NCI-H2227 (cell line): ENCODE measurements around the gene STPG3.
A peak's percentile ranks its signal among the peaks of the same experiment; 100 is the strongest.

Source experiments
- DNase-seq: peaks from one replicate; lab custom pipeline; 2025; ENCODE audit not compliant: unreplicated experiment; lab: John Stamatoyannopoulos, UW

STPG3 gene

DNA sequence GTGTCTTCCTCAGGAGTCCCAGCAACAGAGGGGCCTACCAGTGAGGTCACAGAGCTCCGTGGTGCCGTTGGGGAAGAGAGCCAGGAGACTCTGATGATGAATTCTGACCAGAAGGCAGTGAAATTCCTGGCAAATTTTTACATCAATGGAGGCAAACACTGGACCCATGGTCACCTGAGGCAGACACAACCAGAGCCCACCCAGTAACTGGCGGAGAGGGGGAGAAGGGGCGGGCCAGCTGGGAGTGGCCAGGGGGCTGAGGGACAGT, at the start of gene STPG3:
Gene STPG3 (plus strand): TSS at position 93 of the 268 bp plus-strand sequence. CDS start 1 bp downstream, at position 94.
- DNase-seq: no peak

- DNase-seq: no peak
Measured at GRCh38 chr9:137202966-137203365, 48.1 kb upstream of the STPG3 start.

GRCh38 chr9:137204731-137205125, 46.4 kb upstream of the STPG3 start:
- DNase-seq: no peak

- peak; percentile 90 for DNase-seq
Measured at GRCh38 chr9:137205126-137206069, 45.7 kb upstream of the STPG3 start, which contains the start of the genes NDOR1 and TMEM203. Gene NDOR1, plus strand, starts transcription at chr9:137205700. Its CDS starts 78 bp downstream, at chr9:137205778. Gene TMEM203, minus strand, starts transcription at chr9:137205648. Its CDS starts 234 bp downstream, at chr9:137205414.

- no peak for DNase-seq
Measured at GRCh38 chr9:137206602-137207001, 44.5 kb upstream of the STPG3 start.

DNA sequence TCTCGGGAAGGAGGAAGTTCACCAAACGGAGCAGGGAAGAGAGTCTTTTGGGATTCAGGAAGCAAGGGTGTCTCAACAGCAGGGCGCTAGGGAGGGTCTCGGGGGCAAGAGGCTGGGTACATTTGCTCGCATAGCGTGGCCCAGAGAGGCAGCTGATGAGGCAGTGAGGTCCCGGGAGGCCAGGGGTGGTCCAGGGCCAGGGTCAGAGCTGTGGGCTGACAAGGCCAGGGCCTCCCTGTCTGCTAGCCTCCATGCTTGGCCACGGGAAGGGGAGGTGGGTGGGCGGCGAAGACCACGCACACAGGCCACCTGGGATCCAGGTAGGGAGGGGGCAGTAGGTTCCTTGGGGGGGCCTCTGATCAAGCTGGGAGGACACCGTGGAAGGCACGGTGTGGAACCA, 39.6 kb upstream of the STPG3 start:
- no peak for DNase-seq

GRCh38 chr9:137212520-137212919, 38.6 kb upstream of the STPG3 start:
- no peak for DNase-seq

GRCh38 chr9:137213160-137214060, 37.7 kb upstream of the STPG3 start:
- DNase-seq: no peak

- no peak for DNase-seq
Measured at GRCh38 chr9:137214620-137215019, 36.5 kb upstream of the STPG3 start.

- DNase-seq: no peak
Measured at GRCh38 chr9:137215196-137215986, 35.7 kb upstream of the STPG3 start.

DNA sequence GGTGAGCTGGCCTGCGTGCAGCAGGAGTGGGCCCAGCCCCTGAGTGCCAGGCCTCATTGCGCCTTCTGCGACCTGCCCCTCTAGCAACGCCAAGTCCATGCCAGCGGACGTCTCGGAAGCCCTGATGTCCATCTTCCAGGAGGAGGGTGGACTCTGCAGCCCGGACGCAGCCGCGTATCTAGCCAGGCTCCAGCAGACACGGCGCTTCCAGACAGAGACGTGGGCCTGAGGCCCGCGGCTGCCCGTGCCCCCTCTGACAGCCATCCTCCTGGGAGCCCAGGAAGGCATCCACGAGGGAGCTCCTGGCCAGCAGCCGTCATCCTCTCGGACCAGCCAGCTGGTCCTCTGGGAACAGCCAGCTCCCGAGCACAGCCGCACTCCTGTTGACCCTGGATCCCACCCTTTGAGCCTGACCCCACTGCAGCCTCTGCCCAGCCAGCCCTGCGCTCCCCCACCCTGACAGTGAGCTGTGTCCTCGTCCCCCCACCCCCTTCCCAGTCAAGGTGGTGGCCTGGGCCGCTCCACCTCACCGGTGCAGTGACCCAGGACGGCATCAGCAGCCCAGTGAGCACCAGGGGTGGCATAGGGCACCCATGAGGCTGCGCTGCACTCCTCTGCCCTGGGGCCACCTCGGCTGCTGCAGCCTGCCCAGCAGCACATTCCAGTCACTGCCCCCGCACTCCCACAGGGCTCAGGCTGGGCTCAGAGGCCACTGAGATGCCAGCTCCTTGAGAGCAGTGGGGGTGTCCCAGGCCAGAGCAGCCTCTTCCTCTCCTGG, 34.7 kb upstream of the STPG3 start:
- DNase-seq: no peak

GRCh38 chr9:137217276-137218211, 33.5 kb upstream of the STPG3 start:
- DNase-seq: peak; percentile 84

DNA sequence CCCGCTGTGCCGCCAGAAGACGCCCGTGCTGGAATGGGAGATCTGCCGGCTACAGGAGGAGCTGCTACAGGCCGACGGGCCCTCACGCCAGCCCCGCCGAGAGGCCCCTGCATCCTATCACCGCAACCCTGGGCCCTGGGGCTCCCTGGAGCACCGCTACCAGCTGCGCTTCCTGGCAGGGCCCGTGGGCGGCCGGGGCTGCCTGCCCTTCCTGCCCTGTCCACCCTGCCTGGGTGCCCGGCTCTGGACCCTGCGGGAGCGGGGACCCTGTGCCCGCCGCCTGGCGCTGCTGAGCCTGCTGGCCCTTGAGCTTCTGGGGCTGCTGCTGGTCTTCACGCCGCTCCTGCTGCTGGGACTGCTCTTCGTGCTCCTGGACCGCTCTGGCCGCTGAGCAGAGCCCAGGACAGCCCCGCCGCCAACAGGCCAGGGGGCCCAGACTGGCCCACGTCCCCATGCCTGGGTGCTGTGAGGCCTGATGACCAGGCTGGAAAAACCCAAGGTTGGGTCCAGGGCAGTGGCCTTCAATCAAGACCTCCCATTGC, 32.8 kb upstream of the STPG3 start:
- DNase-seq: no peak

DNA sequence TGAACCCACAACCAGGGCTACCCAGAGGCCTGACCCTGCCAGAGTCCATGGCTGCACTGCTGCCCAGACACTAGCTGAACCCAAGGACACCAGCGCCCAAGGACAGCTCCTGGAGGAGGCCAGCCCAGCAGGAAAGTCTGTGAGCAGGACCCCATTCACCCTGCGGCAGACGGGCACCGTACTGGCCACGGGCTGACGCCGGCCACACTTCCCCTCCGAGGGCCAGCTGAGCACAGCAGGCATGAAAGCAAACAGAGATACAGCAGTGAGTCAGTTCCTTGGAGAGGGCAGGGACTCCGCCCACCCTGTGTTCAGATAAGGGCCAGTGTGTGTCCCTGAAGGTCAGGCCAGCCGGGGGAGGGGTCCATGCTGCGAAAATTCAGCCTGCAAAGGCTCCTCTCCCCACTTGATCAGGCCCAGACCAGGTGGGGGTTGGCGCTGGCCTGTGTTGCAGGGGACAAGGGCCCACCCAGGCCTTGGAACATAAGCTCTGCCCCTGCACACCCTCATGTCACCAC, 32.3 kb upstream of the STPG3 start:
- no peak for DNase-seq

GRCh38 chr9:137219757-137220316, 31.2 kb upstream of the STPG3 start:
- no peak for DNase-seq

DNA sequence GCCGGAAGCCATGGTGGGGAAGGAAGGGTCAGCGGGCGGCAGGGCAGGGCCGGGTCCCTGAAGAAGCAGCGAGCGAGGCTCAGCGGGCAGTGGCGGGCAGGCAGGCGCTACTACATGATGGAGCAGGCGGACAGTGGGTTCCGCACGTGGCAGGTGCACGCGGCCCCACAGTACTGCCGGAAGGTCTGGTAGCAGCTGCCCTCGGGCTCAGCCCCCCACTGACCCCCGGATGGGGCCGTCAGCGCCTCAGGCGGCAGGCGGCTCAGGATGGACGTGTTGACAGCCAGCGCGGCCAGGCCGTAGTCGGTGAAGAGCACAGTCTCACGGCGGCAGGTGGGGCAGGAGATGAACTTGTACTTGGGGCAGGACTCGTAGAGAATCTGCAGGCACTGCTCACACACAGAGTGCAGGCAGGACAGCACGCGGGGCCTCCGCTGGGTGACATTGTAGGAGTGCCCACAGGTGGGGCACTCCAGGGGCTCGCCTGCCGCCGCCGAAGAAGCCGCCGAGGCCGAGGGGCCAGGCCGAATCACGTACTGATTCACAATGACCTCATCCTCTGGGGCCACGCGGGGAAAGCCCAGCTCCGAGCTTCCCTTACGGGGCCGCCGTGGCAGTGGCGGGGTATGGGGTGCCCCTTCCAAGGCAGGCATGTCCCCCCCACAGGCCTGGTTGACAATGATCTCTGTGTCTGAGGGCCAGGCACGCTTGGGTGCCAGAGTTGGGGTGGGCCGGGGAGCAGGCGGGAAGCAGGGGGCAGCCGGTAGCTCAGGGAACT, 30.6 kb upstream of the STPG3 start:
- DNase-seq: no peak

- no peak for DNase-seq
Measured at GRCh38 chr9:137221095-137221505, 30.0 kb upstream of the STPG3 start.
